Vagina (tissue), 2 donors: ENCODE measurements around the gene SKIDA1. TPM values are rescaled to one million over a fixed set of nuclear protein-coding genes. Genes with fewer than 3 reads are reported as not detected.
A peak's percentile ranks its signal among the peaks of the same experiment; 100 is the strongest.

ENCODE experiments used
- DNase-seq, 2 donors: peaks; one replicate each; pipeline ENCODE4 v3.0.0-alpha.2; 2017; ENCODE audit errors: extremely low spot score in 2 of 2
- H3K27ac ChIP-seq: fragments of 200-600 bp; sonication (generic); one replicate; pipeline ENCODE4 v1.5.1; 2019
- H3K27me3 ChIP-seq: fragments of 200-600 bp; sonication (generic); one replicate; pipeline ENCODE4 v1.5.1; 2019
- H3K36me3 ChIP-seq, 2 donors: fragments of 200-600 bp; sonication (generic); one replicate each; pipeline ENCODE4 v1.5.1; 2017 to 2019
- H3K4me1 ChIP-seq: fragments of 200-600 bp; sonication (generic); one replicate; pipeline ENCODE4 v1.5.1; 2019
- H3K4me3 ChIP-seq, 2 donors: fragments of 200-600 bp; sonication (generic); 1 replicate in 1 of 2; 2 replicates in 1 of 2; pipeline ENCODE4 v1.5.1; 2016 to 2019
- H3K9me3 ChIP-seq: fragments of 200-600 bp; sonication (generic); one replicate; pipeline ENCODE4 v1.5.1; 2019
- CTCF ChIP-seq, 3 experiments: fragments of 450-650 bp in 2 of 3; fragments of 200-600 bp in 1 of 3; sonication (generic) in 1 of 3; IDR thresholded peaks; one replicate each; pipeline ENCODE4 v1.5.1; 2017 to 2019; ENCODE audit warnings: antibody characterized with exemption in 3 of 3, mild to moderate bottlenecking in 2 of 3, moderate library complexity in 2 of 3
- POLR2A ChIP-seq, 2 donors: fragments of 450-650 bp; IDR thresholded peaks; one replicate each; pipeline ENCODE4 v1.6.1; 2017; ENCODE audit warnings: antibody characterized with exemption in 2 of 2, mild to moderate bottlenecking in 2 of 2, moderate library complexity in 2 of 2
- POLR2AphosphoS5 ChIP-seq, 2 donors: sonication (generic); formaldehyde crosslinking; IDR thresholded peaks; one replicate each; pipeline ENCODE4 v1.9.0; 2017; ENCODE audit warnings: antibody characterized with exemption in 2 of 2, mild to moderate bottlenecking in 2 of 2, low read depth in 1 of 2; ENCODE audit not compliant: insufficient read depth in 1 of 2
- intact Hi-C: fragments of 100-400 bp; cut with DNase I; formaldehyde crosslinking; loops from one replicate; pipeline ENCODE4 v1.15.1; 2023
- total RNA-seq: library from RNA; depleted of rRNA; stranded (reverse); fragments of >200 nt; gene quantifications from one replicate; pipeline ENCODE4 v1.2.3, GENCODE V29; 2016

Gene SKIDA1
- total RNA-seq, 1 donor from 2014 or later: 2.7 TPM

- Histone ChIP-seq H3K9me3 (no peaks in the 10 kb centered on the region), H3K4me3 (peak overlapping the region in 1 of 2 donors; percentile 15), H3K27me3 (no peaks in the 10 kb centered on the region), H3K4me1 (peaks cover 8% of the 10 kb centered on the region), H3K27ac (no peak overlapping the region), H3K36me3 (no peaks in the 10 kb centered on the region)
- no peak for TF ChIP-seq POLR2A (IDR thresholded peaks at IDR 0.05)
- TF ChIP-seq CTCF (IDR thresholded peaks at IDR 0.05): no peak
- TF ChIP-seq POLR2AphosphoS5 (IDR thresholded peaks at IDR 0.05; ENCODE audit: insufficient read depth in 1 of 2, low read depth in 1 of 2): no peak
- intact Hi-C loops: loop anchor here (5.0 to 10.0 kb wide), 2 partner anchors 232 to 845 kb away; partner anchors contain the start of gene SPAG6
- DNase-seq: no peak
Measured at GRCh38 chr10:21499701-21500577, 25.5 kb downstream of the SKIDA1 start.

- intact Hi-C loops: loop anchor here (5.0 to 10.0 kb wide), 2 partner anchors 233 to 846 kb away; partner anchors contain the start of gene SPAG6
- Histone ChIP-seq H3K4me1 (peaks cover 17% of the 10 kb centered on the region), H3K27ac (no peak overlapping the region), H3K27me3 (no peaks in the 10 kb centered on the region), H3K4me3 (no peak overlapping the region), H3K36me3 (no peaks in the 10 kb centered on the region), H3K9me3 (no peaks in the 10 kb centered on the region)
- no peak for TF ChIP-seq POLR2AphosphoS5 (IDR thresholded peaks at IDR 0.05; ENCODE audit: insufficient read depth in 1 of 2, low read depth in 1 of 2)
- no peak for TF ChIP-seq POLR2A (IDR thresholded peaks at IDR 0.05)
- TF ChIP-seq CTCF (IDR thresholded peaks at IDR 0.05): no peak
- DNase-seq: no peak
Measured at GRCh38 chr10:21498986-21499385, 26.5 kb downstream of the SKIDA1 start.

GRCh38 chr10:21498377-21498776 is 27.1 kb downstream of the SKIDA1 start:
- intact Hi-C loops: loop anchor here (5.0 to 10.0 kb wide), 2 partner anchors 234 to 846 kb away; partner anchors contain the start of gene SPAG6
- Histone ChIP-seq H3K4me3 (no peak overlapping the region), H3K27ac (no peak overlapping the region), H3K27me3 (no peaks in the 10 kb centered on the region), H3K36me3 (no peaks in the 10 kb centered on the region), H3K4me1 (peaks cover 21% of the 10 kb centered on the region), H3K9me3 (no peaks in the 10 kb centered on the region)
- no peak for TF ChIP-seq POLR2A (IDR thresholded peaks at IDR 0.05)
- TF ChIP-seq POLR2AphosphoS5 (IDR thresholded peaks at IDR 0.05; ENCODE audit: insufficient read depth in 1 of 2, low read depth in 1 of 2): no peak
- no peak for DNase-seq

GRCh38 chr10:21497177-21497807 is 28.2 kb downstream of the SKIDA1 start:
- no peaks in the 10 kb centered on the region for H3K9me3 ChIP-seq
- intact Hi-C loops: loop anchor here (2.0 to 10.0 kb wide), 3 partner anchors 38 to 848 kb away; partner anchors contain the start of genes MLLT10 and SPAG6

More at GRCh38 chr10:21497177-21497807, 28.2 kb downstream of the SKIDA1 start:
- no peak for DNase-seq
- no peaks in the 10 kb centered on the region for H3K36me3 ChIP-seq
- H3K27ac ChIP-seq: peak overlapping the region; percentile 68
- no peak for TF ChIP-seq POLR2A (IDR thresholded peaks at IDR 0.05)
- TF ChIP-seq CTCF (IDR thresholded peaks at IDR 0.05): no peak
- TF ChIP-seq POLR2AphosphoS5 (IDR thresholded peaks at IDR 0.05; ENCODE audit: insufficient read depth in 1 of 2, low read depth in 1 of 2): peak; percentile 71 to 72
- H3K4me1 ChIP-seq: peaks cover 21% of the 10 kb centered on the region
- peak overlapping the region; percentile 77 to 82 for H3K4me3 ChIP-seq
- H3K27me3 ChIP-seq: no peaks in the 10 kb centered on the region
